ENCODE data around the gene TNN. TPM values are rescaled to one million over a fixed set of nuclear protein-coding genes. Genes with fewer than 3 reads are reported as not detected.

Gene TNN
- total RNA-seq, 1 donor from 2014 or later: not detected

GRCh38 chr1:175145899-175146528 is 78.4 kb downstream of the TNN start:
- DNase-seq (ENCODE audit: low read depth, low spot score): no peak

DNA sequence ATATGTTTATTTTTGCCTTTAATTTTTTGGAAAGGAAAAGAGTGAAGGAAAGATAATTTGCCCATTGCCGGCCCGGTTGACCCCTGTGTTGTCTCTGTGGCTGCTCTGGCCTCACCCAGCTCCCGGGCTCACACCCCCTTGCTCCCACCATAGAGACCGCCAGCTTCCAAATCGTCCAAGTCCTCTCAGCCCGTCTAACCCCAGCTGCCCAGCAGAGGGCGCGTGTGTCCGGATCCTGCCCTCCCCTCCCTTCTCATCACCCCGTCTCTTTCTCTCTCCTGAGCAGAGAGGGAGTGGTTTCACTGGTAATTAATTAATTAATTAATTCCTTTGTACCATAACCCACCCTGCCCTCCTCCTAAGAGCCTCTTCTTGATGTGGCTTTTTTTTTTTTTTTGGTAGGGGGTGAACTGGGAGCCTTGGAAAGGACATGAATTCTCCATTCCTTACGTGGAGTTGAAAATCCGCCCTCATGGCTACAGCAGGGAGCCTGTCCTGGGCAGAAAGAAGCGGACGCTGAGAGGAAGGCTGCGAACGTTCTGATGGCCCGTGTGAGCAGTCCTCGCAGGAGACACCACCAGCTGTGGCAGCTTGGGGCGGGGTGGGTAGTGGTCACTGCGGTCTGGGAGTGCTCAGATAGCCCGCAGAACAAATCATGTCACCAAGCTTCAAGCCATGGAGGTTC is 79.0 kb downstream of the TNN start:
- DNase-seq (ENCODE audit: low read depth, low spot score): no peak

DNA sequence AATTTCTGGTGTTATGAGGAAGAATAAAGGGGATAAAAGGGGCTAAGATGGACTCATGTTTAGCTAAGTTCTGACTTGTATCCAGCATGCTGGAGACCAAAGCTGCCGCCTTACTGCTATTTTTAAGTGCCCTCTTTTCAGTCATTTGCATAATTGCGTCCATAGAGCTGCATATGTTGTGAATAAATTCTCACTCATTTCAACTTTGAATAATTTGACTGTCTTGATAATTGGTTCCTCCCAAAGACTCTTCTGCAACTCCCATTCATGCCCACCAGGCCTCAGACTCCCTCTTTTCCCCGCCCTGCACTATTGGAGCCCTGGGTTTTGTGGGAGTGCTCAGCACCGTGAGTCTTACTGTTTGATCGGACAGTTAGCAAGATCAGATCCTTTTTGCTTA is 79.9 kb downstream of the TNN start:
- no peak for DNase-seq (ENCODE audit: low read depth, low spot score)

DNA sequence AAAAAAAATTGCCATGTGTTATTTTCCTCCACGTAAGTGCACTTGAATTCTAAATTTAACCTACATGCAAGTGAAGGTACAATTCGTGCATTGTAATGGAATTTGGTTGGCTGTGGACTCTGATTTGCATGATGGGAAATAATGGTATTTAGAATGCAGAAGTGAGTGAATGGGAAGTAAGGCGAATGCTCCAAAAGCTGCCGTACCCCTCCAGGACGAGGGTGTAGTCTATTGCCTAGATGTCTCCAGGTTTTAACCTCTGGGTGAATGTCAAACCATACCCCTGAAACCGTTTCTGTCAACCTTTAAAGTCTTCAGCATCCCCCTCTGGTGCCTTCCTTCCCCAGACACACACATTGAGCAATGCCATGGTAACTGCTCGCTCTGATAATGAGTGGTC is 80.4 kb downstream of the TNN start:
- no peak for DNase-seq (ENCODE audit: low read depth, low spot score)

- no peak for DNase-seq (ENCODE audit: low read depth, low spot score)
Observed at GRCh38 chr1:175150596-175151319, 83.1 kb downstream of the TNN start.

DNA sequence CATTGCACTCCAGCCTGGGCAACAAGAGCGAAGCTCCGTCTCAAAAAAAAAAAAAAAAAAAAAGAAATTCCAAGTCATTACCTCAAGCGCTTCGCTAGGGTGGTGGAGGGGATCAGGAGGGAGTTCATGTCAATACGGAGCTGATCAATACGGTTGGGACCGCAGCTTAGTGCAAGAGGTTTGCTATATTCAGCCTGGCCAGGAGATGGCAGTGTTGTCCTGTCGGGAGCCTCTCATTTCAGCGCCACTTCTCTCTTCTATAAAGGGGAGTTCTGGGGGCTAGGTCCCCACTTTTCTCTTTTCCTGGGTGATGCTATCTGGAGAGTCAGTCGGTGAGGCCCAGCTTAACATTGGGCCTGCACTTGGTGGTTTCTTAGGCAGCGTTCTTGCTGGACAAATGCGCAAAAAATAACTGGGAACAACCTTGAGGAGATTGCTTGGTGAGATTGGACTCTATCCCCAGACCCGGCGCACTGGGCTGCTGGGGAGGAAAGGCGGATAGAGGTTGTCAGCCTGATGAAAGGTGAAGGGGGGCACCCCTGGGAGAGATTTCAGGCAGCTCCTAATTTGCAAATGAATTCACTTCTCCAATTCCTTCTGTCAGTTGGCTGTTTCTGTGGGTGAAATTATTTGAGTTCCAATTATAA is 84.5 kb downstream of the TNN start:
- DNase-seq (ENCODE audit: low read depth, low spot score): no peak

- DNase-seq (ENCODE audit: low read depth, low spot score): no peak
Observed at GRCh38 chr1:175154629-175155472, 87.2 kb downstream of the TNN start.

GRCh38 chr1:175155473-175155856 is 87.8 kb downstream of the TNN start:
- no peak for DNase-seq (ENCODE audit: low read depth, low spot score)

DNA sequence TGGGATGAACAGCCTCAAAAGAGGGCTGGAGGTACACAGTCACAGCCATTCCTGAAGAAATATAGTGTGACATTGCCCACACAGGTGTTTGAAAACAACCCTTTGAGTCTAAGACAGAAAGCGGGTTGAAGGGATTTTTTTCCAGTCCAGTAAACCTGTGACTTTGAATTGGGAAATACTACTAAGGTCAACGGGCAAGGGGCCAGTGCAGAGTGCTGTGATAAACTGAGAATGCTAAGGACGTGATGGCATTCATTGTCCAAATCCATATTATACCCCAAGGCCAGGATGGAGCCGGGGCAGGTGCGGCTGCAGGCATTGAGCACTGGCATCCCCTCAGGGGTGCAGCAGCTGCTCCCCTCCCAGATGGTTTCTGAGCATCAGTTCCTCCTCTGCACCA is 88.3 kb downstream of the TNN start:
- no peak for DNase-seq (ENCODE audit: low read depth, low spot score)

- DNase-seq (ENCODE audit: low read depth, low spot score): no peak
Observed at GRCh38 chr1:175157200-175157599, 89.6 kb downstream of the TNN start.

DNA sequence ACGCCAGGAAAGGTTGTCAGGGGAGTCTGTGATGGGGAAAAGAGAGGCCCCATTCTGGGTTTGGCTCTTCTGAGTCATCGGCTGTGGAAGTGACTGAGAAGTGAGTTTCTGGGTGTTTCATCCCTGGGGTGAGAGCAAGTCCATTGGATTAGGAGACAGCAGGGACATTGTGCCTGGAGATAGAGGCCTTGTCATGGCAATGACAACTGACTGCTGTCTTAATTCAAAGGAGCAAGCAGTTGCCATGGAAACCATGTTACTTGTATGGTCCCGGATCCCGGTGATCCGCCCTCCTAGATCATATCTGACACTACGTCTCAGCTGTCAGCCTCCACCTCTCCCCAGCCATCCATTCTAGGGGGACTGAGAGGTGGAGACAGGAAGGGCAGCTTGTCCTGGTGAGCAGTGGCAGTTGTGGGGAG is 90.5 kb downstream of the TNN start:
- no peak for DNase-seq (ENCODE audit: low read depth, low spot score)

DNA sequence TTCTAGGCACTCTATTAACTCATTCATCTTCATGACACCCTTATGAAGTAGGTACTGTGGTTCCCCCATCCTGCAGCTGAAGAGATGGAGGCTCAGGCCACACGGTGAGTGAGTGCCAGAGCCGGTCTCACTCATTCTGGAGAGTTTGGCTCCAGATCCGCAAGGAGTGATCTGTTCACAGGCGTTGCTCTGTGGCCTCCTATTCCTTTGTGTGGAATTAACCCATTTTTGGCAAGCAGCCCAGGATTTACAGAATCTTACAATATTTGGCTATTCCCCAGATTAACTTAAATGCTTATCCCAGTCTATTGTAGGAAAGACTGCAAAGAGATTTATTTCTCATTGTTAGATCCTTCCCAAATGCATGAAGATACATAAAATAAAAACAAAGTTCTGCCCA is 95.3 kb downstream of the TNN start:
- no peak for DNase-seq (ENCODE audit: low read depth, low spot score)

DNA sequence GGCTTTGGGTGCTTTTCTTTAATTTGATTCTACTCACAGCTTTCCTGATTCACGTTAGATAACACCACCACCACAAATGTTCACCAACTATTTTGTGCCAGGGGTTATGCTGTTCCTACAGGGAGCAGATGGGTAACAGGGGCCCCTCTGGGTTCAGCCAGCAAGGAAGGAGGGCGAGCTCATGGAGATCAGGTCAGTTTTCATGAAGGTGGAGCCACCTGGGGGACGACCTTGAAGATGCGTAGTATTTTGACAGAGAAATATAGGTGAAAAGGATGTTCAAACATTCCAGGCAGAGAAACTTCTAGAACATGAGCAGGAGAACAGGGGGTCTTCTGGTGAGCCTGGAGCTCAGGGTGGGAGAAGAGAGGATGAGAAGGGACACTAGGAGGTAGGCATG is 96.1 kb downstream of the TNN start:
- DNase-seq (ENCODE audit: low read depth, low spot score): no peak

DNA sequence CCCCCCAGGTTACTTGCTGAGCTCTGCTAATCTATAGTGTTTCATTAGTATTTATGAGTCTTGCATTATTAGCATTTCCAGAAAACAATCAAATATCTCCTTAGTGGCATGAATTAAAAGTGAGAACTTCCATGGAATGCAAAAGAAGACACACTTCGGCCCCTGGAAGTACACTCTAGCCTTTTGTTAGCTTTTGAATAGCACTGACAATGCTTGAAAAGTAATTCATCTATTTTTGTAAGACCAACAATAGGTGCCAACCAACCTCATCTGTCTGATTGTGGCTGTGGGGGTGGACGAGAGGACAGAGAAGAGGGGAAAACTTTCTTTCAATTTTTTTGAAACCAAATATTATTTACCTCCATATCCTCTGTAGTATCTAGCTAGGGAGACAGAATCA is 97.1 kb downstream of the TNN start:
- DNase-seq (ENCODE audit: low read depth, low spot score): no peak

DNA sequence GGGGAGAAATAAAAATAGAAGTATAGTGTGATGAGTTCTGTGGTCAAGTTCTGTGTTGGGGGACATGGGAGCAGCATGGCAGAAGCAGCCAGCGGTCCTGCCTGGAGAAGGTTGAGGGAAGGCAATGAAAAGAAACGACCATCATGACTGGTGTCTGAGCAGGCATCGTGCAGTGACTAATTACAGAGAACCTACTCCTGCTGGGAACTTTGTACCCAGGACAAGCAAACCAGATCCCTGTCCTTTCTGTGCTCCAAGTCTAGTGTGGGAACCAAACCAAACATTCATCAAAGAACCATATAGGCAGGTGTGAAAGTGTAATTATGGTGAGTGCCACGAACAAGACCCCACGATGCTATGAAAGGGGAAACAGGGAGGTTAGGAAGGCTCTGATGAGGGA is 99.1 kb downstream of the TNN start:
- no peak for DNase-seq (ENCODE audit: low read depth, low spot score)

DNA sequence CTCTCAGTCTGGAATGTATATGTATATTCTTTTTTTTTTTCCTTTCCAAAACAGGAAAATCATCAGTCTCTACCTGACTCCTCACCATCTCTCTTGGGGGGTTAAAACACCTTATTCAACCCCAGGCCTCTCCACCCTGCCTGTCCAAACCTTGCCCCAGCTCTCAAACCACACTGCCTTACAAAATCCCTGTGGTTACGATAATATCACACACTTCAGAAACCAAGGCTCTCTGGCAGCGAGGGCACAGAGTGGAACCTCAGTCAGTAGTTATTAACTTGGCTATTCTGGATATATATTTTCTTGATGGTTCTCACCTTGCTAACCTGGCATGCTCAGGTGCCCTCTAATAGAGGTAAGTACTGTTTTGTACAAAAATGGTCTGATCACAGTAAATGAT is 100.2 kb downstream of the TNN start:
- no peak for DNase-seq (ENCODE audit: low read depth, low spot score)

DNA sequence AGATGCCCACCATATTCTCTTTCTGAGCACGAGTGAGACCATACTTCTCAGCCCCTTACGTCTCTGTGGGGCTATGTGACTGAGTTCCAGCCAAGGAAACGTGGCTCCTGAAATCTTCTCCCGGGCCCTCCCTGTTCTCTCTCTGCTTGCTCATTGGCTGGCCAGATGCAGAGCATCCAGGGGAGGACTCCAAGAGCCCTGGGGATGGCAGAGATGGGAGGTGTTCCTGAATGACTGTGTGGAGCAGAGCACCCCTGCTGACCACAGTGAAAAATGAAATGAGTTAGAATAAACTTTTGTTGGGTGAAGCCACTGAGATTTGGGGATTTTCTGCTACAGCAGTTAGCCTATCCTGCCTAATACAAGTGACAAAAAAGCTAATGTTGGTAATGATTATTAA is 101.1 kb downstream of the TNN start:
- no peak for DNase-seq (ENCODE audit: low read depth, low spot score)

GRCh38 chr1:175169286-175170018 is 101.8 kb downstream of the TNN start:
- DNase-seq (ENCODE audit: low read depth, low spot score): peak; percentile 89

- DNase-seq (ENCODE audit: low read depth, low spot score): no peak
Observed at GRCh38 chr1:175171036-175171913, 103.6 kb downstream of the TNN start.

GRCh38 chr1:175172503-175172902 is 104.9 kb downstream of the TNN start:
- DNase-seq (ENCODE audit: low read depth, low spot score): no peak

All from pulmonary artery endothelial cell (primary cell).